Endothelial cell (in vitro differentiated cells): Measurements from ENCODE around the gene NFIB. TPM values are rescaled to one million over a fixed set of nuclear protein-coding genes. Genes with fewer than 3 reads are reported as not detected.

Source experiments
- DNase-seq: peaks from one replicate; pipeline ENCODE4 v3.0.0; 2021; ENCODE audit warnings: low spot score
- H3K27ac Mint-ChIP-seq: one replicate; pipeline ENCODE4 v1.8.0; 2021; ENCODE audit warnings: mixed read lengths, inconsistent platforms; ENCODE audit not compliant: unreplicated experiment
- H3K27me3 Mint-ChIP-seq: one replicate; pipeline ENCODE4 v1.8.0; 2021; ENCODE audit warnings: mild to moderate bottlenecking, moderate library complexity, mixed read lengths, inconsistent platforms; ENCODE audit not compliant: unreplicated experiment
- H3K36me3 Mint-ChIP-seq: one replicate; pipeline ENCODE4 v1.8.0; 2021; ENCODE audit warnings: mild to moderate bottlenecking, low read depth, mixed read lengths, inconsistent platforms; ENCODE audit not compliant: unreplicated experiment
- H3K4me1 Mint-ChIP-seq: one replicate; pipeline ENCODE4 v1.8.0; 2021; ENCODE audit warnings: mild to moderate bottlenecking, mixed read lengths, inconsistent platforms; ENCODE audit not compliant: unreplicated experiment
- H3K4me3 Mint-ChIP-seq: one replicate; pipeline ENCODE4 v1.8.0; 2021; ENCODE audit warnings: mild to moderate bottlenecking, mixed read lengths, inconsistent platforms; ENCODE audit not compliant: unreplicated experiment
- H3K9me3 Mint-ChIP-seq: one replicate; pipeline ENCODE4 v1.8.0; 2021; ENCODE audit warnings: mixed read lengths, inconsistent platforms; ENCODE audit not compliant: unreplicated experiment
- CTCF ChIP-seq: fragments of 200-600 bp; sonication (generic); IDR thresholded peaks from one replicate; pipeline ENCODE4 v1.5.0; 2021; ENCODE audit warnings: antibody characterized with exemption; ENCODE audit not compliant: unreplicated experiment
- total RNA-seq: library from RNA; stranded (reverse); fragmentation: NEBNext Ultra II Directional; extraction: Animal tissue kit (Norgen Biotek cat#: 25700); gene quantifications from one replicate; pipeline ENCODE4 v1.2.1, GENCODE V29; 2021; ENCODE audit not compliant: unreplicated experiment

The NFIB gene
- total RNA-seq, 1 donor from 2014 or later, result 120 TPM

DNA sequence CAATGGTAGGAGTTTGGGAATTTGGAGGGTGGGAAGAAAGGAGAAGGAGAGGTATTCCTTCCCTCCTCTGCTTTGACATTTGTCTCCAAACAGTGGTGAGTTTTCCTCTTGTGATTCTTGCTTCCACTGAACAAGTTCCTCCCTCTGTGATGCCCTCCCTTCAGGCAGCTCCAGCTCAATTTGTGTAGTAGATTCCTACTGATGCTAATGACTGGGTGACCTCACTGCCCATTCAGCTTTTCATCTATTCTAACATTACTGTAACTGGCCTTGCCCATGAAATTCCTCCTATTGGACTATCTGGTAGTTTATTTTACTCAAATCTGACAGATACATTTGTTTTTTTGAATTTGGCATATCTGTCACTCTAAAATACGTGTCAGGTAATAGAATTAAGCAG is 121.4 kb downstream of the NFIB start:
- Mint-ChIP-seq H3K27me3 (peaks cover 2% of the 10 kb centered on the region), H3K4me1 (peaks cover 24% of the 10 kb centered on the region), H3K4me3 (no peak overlapping the region), H3K27ac (no peak overlapping the region), H3K36me3 (no peaks in the 10 kb centered on the region), H3K9me3 (no peaks in the 10 kb centered on the region)
- TF ChIP-seq CTCF, result no peak
- no peak for DNase-seq

DNA sequence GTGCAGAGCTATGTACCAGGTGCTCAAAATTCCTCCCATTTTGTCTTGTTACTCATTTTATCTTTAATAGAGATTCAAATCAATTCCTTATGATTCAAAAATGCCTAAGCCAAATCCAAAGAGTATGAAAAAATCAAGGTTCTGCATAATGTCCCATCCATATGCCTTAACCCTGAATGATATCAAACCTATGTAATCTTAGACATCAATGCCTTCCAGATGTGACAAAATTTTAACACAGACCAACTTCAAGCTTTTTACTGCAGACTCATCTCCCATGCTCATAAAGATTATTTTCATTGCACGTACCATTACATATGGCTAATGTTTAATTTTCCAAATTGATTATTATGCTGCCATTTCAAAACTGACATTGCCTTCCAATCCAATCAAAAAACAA is 122.4 kb downstream of the NFIB start:
- H3K36me3 Mint-ChIP-seq, result no peaks in the 10 kb centered on the region
- H3K27ac Mint-ChIP-seq, result no peak overlapping the region
- no peaks in the 10 kb centered on the region for H3K9me3 Mint-ChIP-seq
- DNase-seq, result no peak
- no peak for TF ChIP-seq CTCF
- peaks cover 2% of the 10 kb centered on the region for H3K27me3 Mint-ChIP-seq
- H3K4me1 Mint-ChIP-seq, result peaks cover 30% of the 10 kb centered on the region
- no peak overlapping the region for H3K4me3 Mint-ChIP-seq

DNA sequence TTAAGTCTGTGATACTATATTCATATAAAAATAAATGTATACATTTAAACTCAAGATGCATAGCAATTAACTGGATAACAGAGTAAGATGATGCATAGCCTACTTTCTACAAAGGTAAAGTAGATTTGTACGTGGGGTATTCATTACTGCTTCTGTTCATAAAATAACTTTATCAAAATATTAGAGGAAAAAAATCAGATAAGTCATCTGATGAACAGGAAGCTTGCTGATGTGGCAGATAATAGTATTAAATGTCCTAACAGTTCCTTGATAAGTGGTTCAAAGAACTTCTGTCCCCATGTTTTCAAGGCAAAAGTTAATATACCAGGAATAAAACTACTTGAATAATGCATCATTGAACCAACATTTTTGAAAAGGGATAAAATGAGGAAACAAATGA is 123.7 kb downstream of the NFIB start:
- Mint-ChIP-seq H3K4me1 (peaks cover 27% of the 10 kb centered on the region), H3K9me3 (no peaks in the 10 kb centered on the region), H3K4me3 (no peak overlapping the region), H3K27me3 (peaks cover 2% of the 10 kb centered on the region), H3K36me3 (no peaks in the 10 kb centered on the region), H3K27ac (no peak overlapping the region)
- no peak for TF ChIP-seq CTCF
- no peak for DNase-seq

DNA sequence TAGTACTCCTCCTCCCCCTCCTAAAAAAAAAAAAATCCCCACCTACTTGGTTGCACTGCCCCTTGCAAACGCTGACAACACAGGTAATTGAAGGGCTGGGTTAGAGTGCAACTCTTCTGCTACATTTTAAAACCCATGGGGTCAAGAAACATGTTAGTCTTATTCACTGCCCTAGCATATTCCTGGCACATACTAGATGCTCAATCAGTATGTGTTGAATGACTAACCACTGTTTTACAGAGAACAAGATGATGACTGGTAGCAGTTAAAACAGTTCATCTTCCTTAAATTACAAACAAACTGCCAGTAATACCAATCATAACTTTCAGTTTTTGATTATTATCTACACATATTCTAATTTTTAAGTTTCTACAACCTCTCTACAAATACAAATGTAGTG is 124.4 kb downstream of the NFIB start:
- H3K27me3 Mint-ChIP-seq, result peaks cover 2% of the 10 kb centered on the region
- no peak for TF ChIP-seq CTCF
- H3K9me3 Mint-ChIP-seq, result no peaks in the 10 kb centered on the region
- DNase-seq, result no peak
- no peak overlapping the region for H3K27ac Mint-ChIP-seq
- H3K4me1 Mint-ChIP-seq, result peaks cover 27% of the 10 kb centered on the region
- no peak overlapping the region for H3K4me3 Mint-ChIP-seq
- H3K36me3 Mint-ChIP-seq, result no peaks in the 10 kb centered on the region

- DNase-seq, result no peak
- Mint-ChIP-seq H3K4me3 (no peak overlapping the region), H3K27ac (no peak overlapping the region), H3K36me3 (peaks cover 1% of the 10 kb centered on the region), H3K4me1 (peaks cover 24% of the 10 kb centered on the region), H3K27me3 (peaks cover 2% of the 10 kb centered on the region), H3K9me3 (no peaks in the 10 kb centered on the region)
- no peak for TF ChIP-seq CTCF
These were observed 124.8 kb downstream of the NFIB start for GRCh38 chr9:14189146-14189545.
